SK-N-SH (cell line): ENCODE measurements around the gene KEL. TPM values are rescaled to one million over a fixed set of nuclear protein-coding genes. Genes with fewer than 3 reads are reported as not detected.
A peak's percentile ranks its signal among the peaks of the same experiment; 100 is the strongest.

Experiments used
- CTCF ChIA-PET: fragments of 300-600, 350-600 bp; formaldehyde crosslinking; extraction: SDS; loops from one replicate; lab custom pipeline; 2021; lab: Yijun Ruan, JAX
- POLR2A ChIA-PET: fragments of 350-600 bp; sonication (Branson Sonifier 250); formaldehyde crosslinking; extraction: SDS; loops from one replicate; lab custom pipeline; 2020; ENCODE audit warnings: antibody characterized with exemption, inconsistent platforms; lab: Yijun Ruan, JAX
- DNase-seq: peaks from one replicate; pipeline ENCODE4 v3.0.0; 2012
- H2AFZ ChIP-seq: fragments of 200-600 bp; sonication (generic); 2 replicates; pipeline ENCODE4 v1.8.1; 2016; ENCODE audit warnings: antibody characterized with exemption, mild to moderate bottlenecking, low read depth
- H3F3A ChIP-seq: fragments of 200-600 bp; sonication (generic); replicated peaks from 2 replicates; pipeline ENCODE3; 2016; ENCODE audit warnings: antibody characterized with exemption, mild to moderate bottlenecking; ENCODE audit not compliant: insufficient read depth
- H3K27ac ChIP-seq, 2 experiments: fragments of 200-500 bp in 1 of 2; fragments of 200-600 bp in 1 of 2; sonication (Bioruptor generic) in 1 of 2; sonication (generic), shearing (Covaris generic) in 1 of 2; 2 replicates each; pipeline versions ENCODE4 v1.5.1 to v1.6.1; 2014 to 2016; ENCODE audit warnings: low read depth in 2 of 2, inconsistent platforms in 1 of 2, low read length in 1 of 2, mild to moderate bottlenecking in 1 of 2, mixed read lengths in 1 of 2
- H3K27me3 ChIP-seq: fragments of 200-600 bp; sonication (generic), shearing (Covaris generic); 2 replicates; pipeline ENCODE4 v1.6.1; 2016; ENCODE audit warnings: mixed run types; ENCODE audit not compliant: insufficient read depth
- H3K36me3 ChIP-seq, 2 experiments: fragments of 200-500 bp in 1 of 2; fragments of 200-600 bp in 1 of 2; sonication (Bioruptor generic) in 1 of 2; sonication (generic) in 1 of 2; replicated peaks in 1 of 2; 2 replicates each; pipeline versions ENCODE3 to v1.5.1; 2014 to 2016; ENCODE audit warnings: low read length in 1 of 2, mild to moderate bottlenecking in 1 of 2; ENCODE audit not compliant: insufficient read depth in 2 of 2, control insufficient read depth in 1 of 2
- H3K4me1 ChIP-seq, 2 experiments: fragments of 200-500 bp in 1 of 2; fragments of 200-600 bp in 1 of 2; sonication (Bioruptor generic) in 1 of 2; sonication (generic), shearing (Covaris generic) in 1 of 2; 2 replicates each; pipeline versions ENCODE4 v1.5.1 to v1.6.1; 2014 to 2016; ENCODE audit warnings: low read depth in 1 of 2, low read length in 1 of 2, mixed run types in 1 of 2; ENCODE audit not compliant: insufficient read depth in 2 of 2, control insufficient read depth in 1 of 2
- H3K4me2 ChIP-seq: fragments of 200-600 bp; sonication (generic), shearing (Covaris generic); 2 replicates; pipeline ENCODE4 v1.6.1; 2017; ENCODE audit warnings: mixed run types
- H3K4me3 ChIP-seq, 2 experiments: fragments of 200-500 bp in 1 of 2; fragments of 200-600 bp in 1 of 2; sonication (Bioruptor generic) in 1 of 2; sonication (generic), shearing (Covaris generic) in 1 of 2; 2 replicates each; pipeline versions ENCODE4 v1.5.1 to v1.8.1; 2014 to 2016; ENCODE audit warnings: low read depth in 2 of 2, inconsistent platforms in 1 of 2, low read length in 1 of 2, mild to moderate bottlenecking in 1 of 2, mixed read lengths in 1 of 2, moderate library complexity in 1 of 2
- H3K79me2 ChIP-seq: fragments of 200-600 bp; sonication (generic); 2 replicates; pipeline ENCODE4 v1.8.1; 2017; ENCODE audit warnings: mild to moderate bottlenecking; ENCODE audit not compliant: insufficient read depth
- H3K9ac ChIP-seq: fragments of 200-600 bp; sonication (generic); 2 replicates; pipeline ENCODE4 v1.6.1; 2017; ENCODE audit warnings: mixed run types
- H3K9me2 ChIP-seq: fragments of 200-600 bp; sonication (generic); 2 replicates; pipeline ENCODE4 v1.6.1; 2017; ENCODE audit warnings: mixed run types
- H3K9me3 ChIP-seq: fragments of 200-600 bp; sonication (generic); 2 replicates; pipeline ENCODE4 v1.6.1; 2017; ENCODE audit warnings: mixed run types, mild to moderate bottlenecking, moderate library complexity
- H4K20me1 ChIP-seq: fragments of 200-600 bp; sonication (generic); 2 replicates; pipeline ENCODE4 v1.6.1; 2017; ENCODE audit warnings: mild to moderate bottlenecking, mixed run types; ENCODE audit not compliant: insufficient read depth
- CTCF ChIP-seq: fragments of 200-600 bp; sonication (generic); IDR thresholded peaks from 2 replicates; pipeline ENCODE4 v1.6.1; 2017; ENCODE audit warnings: antibody characterized with exemption, mild to moderate bottlenecking, moderate library complexity
- EZH2phosphoT487 ChIP-seq: fragments of 200-600 bp; sonication (generic); IDR thresholded peaks from 2 replicates; pipeline ENCODE4 v1.6.1; 2017; ENCODE audit warnings: low read depth, mixed run types, mild to moderate bottlenecking, antibody characterized with exemption, moderate library complexity, borderline replicate concordance
- JUND ChIP-seq: IDR thresholded peaks from 2 replicates; pipeline ENCODE4 v1.4.0; 2012
- TCF12 ChIP-seq: IDR thresholded peaks from 2 replicates; pipeline ENCODE4 v1.4.0; 2012
- WGBS: methylation state at CpG from one replicate; pipeline ENCODE4 v1.1.6; 2017; ENCODE audit warnings: low lambda C conversion rate; 5-methylcytosine and 5-hydroxymethylcytosine counted together
- polyA plus RNA-seq, 3 experiments: library from polyadenylated mRNA; depleted of rRNA; stranded (reverse); fragments of >200 nt; gene quantifications; 2 replicates each; pipeline ENCODE4 v1.2.3, GENCODE V29; 2012
- TF ChIP-seq, protein P1 (sequence below): IDR thresholded peaks from 2 replicates; pipeline ENCODE4 v1.4.0; 2012; ENCODE audit warnings: low read depth, borderline replicate concordance
- TF ChIP-seq, protein P2 (sequence below): IDR thresholded peaks from 2 replicates; pipeline ENCODE4; 2012
- TF ChIP-seq, protein P3 (sequence below): IDR thresholded peaks from 2 replicates; pipeline ENCODE4 v1.4.0; 2012; ENCODE audit warnings: low read depth, borderline replicate concordance

Gene KEL
- polyA plus RNA-seq, 1 of the 3 experiments (the other 2 are of a cell fraction), result 0.05 TPM

DNA sequence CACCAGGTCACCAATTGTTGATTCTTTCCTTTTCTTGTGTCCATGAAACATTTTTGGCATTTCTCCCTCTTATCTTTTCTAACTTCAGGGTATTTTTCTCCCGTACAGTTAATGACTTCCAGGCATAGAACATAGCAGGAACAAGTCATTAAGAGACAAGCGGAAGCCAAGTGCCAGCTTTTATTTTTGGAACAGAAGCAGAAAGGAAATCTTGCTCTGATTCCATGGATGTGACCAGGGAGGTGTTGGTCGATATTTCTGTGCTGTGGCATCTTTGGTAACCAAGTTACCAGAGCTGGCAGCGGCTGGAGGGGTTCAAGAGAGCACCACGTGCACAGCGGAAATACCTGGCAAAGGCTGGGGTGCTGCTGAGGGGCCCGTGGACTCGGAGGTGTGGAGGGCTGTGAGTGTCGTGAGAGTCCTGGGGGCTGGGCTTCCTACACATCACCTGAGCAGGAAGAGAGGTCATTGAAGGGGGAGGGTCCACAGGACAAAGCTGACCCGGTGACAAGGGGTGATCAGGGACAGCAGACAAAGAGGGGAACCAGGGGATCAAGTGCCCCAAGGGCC is 21.1 kb downstream of the KEL start:
- Histone ChIP-seq H3K79me2 (no peaks in the 10 kb centered on the region), H3K27ac (no peak overlapping the region), H3K4me3 (no peak overlapping the region), H3K4me2 (no peak overlapping the region), H4K20me1 (no peaks in the 10 kb centered on the region), H3K4me1 (peaks cover 0 to 10% of the 10 kb centered on the region in 2 experiments; a peak in 2 of 4 replicates), H3K9ac (no peak overlapping the region), H3F3A (no peaks in the 10 kb centered on the region), H2AFZ (no peak overlapping the region), H3K36me3 (no peaks in the 10 kb centered on the region), H3K27me3 (peaks cover 34% of the 10 kb centered on the region), H3K9me3 (no peaks in the 10 kb centered on the region), H3K9me2 (no peaks in the 10 kb centered on the region)
- WGBS, result 6% methylated on average over 10 of the region's 10 CpGs
- ChIA-PET CTCF (no interaction called here), POLR2A (interaction anchor here (0.6 kb wide), 1 partner anchor 49 kb away, joined by 3 read pairs; no protein-coding TSS in a partner anchor)
- TF ChIP-seq JUND, result no peak
- TF ChIP-seq, protein P1, sequence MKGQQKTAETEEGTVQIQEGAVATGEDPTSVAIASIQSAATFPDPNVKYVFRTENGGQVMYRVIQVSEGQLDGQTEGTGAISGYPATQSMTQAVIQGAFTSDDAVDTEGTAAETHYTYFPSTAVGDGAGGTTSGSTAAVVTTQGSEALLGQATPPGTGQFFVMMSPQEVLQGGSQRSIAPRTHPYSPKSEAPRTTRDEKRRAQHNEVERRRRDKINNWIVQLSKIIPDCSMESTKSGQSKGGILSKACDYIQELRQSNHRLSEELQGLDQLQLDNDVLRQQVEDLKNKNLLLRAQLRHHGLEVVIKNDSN, result no peak
- no peak for DNase-seq

GRCh38 chr7:142939226-142939910 is 22.8 kb downstream of the KEL start, which contains the start of gene LLCFC1:
TSS of gene LLCFC1 (plus strand) at chr7:142939484. CDS start at chr7:142939622, 138 bp downstream.
- Histone ChIP-seq H3K4me2 (no peak within 1 kb of the TSS), H3K4me1 (peaks cover 0 to 10% of the 10 kb centered on the region in 2 experiments; a peak in 2 of 4 replicates), H3K27me3 (peaks cover 34% of the 10 kb centered on the region), H3K9me2 (no peaks in the 10 kb centered on the region), H3K79me2 (no peaks in the 10 kb centered on the region), H3K9me3 (no peaks in the 10 kb centered on the region), H3K36me3 (no peaks in the 10 kb centered on the region), H3K4me3 (no peak within 1 kb of the TSS), H3F3A (no peaks in the 10 kb centered on the region), H4K20me1 (no peaks in the 10 kb centered on the region), H2AFZ (no peak within 1 kb of the TSS), H3K27ac (no peak within 1 kb of the TSS), H3K9ac (no peak within 1 kb of the TSS)
- DNase-seq, result peak; percentile 33
- ChIA-PET CTCF (interaction anchor here (0.6 to 1.0 kb wide), 2 partner anchors 12 to 573 kb away, joined by 3 read pairs; no protein-coding TSS in a partner anchor), POLR2A (interaction anchor here (0.7 kb wide), 1 partner anchor 787 kb away, joined by 3 read pairs; no protein-coding TSS in a partner anchor)
- TF ChIP-seq TCF12 (no peak), EZH2phosphoT487 (no peak), CTCF (peak; percentile 33; the same call in 1 of the 2 replicates), JUND (no peak)
- TF ChIP-seq, protein P2, sequence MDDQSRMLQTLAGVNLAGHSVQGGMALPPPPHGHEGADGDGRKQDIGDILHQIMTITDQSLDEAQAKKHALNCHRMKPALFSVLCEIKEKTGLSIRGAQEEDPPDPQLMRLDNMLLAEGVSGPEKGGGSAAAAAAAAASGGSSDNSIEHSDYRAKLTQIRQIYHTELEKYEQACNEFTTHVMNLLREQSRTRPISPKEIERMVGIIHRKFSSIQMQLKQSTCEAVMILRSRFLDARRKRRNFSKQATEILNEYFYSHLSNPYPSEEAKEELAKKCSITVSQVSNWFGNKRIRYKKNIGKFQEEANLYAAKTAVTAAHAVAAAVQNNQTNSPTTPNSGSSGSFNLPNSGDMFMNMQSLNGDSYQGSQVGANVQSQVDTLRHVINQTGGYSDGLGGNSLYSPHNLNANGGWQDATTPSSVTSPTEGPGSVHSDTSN, result no peak
- TF ChIP-seq, protein P3, sequence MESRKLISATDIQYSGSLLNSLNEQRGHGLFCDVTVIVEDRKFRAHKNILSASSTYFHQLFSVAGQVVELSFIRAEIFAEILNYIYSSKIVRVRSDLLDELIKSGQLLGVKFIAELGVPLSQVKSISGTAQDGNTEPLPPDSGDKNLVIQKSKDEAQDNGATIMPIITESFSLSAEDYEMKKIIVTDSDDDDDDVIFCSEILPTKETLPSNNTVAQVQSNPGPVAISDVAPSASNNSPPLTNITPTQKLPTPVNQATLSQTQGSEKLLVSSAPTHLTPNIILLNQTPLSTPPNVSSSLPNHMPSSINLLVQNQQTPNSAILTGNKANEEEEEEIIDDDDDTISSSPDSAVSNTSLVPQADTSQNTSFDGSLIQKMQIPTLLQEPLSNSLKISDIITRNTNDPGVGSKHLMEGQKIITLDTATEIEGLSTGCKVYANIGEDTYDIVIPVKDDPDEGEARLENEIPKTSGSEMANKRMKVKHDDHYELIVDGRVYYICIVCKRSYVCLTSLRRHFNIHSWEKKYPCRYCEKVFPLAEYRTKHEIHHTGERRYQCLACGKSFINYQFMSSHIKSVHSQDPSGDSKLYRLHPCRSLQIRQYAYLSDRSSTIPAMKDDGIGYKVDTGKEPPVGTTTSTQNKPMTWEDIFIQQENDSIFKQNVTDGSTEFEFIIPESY, result no peak
- 41% methylated on average over 10 of the region's 10 CpGs for WGBS
